WTC11 (cell line): ENCODE measurements around the gene TSHZ1. TPM values are rescaled to one million over a fixed set of nuclear protein-coding genes. Genes with fewer than 3 reads are reported as not detected.

ENCODE experiments used
- ATAC-seq: fragments of 200-7000 bp; cut with Tn5 transposase; 2 replicates; pipeline ENCODE4 v1.10.0; 2021; ENCODE audit warnings: mild to moderate bottlenecking, moderate library complexity
- CTCF ChIA-PET: fragments of 300-600 bp; sonication (Branson Sonifier 250); formaldehyde crosslinking; loops from one replicate; lab custom pipeline; 2021; ENCODE audit warnings: antibody characterized with exemption; lab: Charles Lee
- POLR2A ChIA-PET: fragments of 350-600 bp; sonication (Branson Sonifier 250); formaldehyde crosslinking; loops from one replicate; lab custom pipeline; 2021; ENCODE audit warnings: antibody characterized with exemption; lab: Charles Lee
- DNase-seq: peaks from one replicate; pipeline ENCODE4 v3.0.0; 2021; ENCODE audit warnings: low spot score
- H3K27ac Mint-ChIP-seq: 2 replicates; pipeline ENCODE4 v1.8.0; 2021; ENCODE audit warnings: mixed read lengths
- H3K27me3 Mint-ChIP-seq: 2 replicates; pipeline ENCODE4 v1.8.0; 2021; ENCODE audit warnings: low read depth, mild to moderate bottlenecking, moderate library complexity, mixed read lengths
- H3K36me3 Mint-ChIP-seq: 2 replicates; pipeline ENCODE4 v1.8.0; 2021; ENCODE audit warnings: mixed read lengths
- H3K4me1 Mint-ChIP-seq: 2 replicates; pipeline ENCODE4 v1.8.0; 2022; ENCODE audit warnings: mixed read lengths
- H3K4me3 Mint-ChIP-seq: 2 replicates; pipeline ENCODE4 v1.8.0; 2021; ENCODE audit warnings: mild to moderate bottlenecking, moderate library complexity, mixed read lengths
- H3K9me3 Mint-ChIP-seq: 2 replicates; pipeline ENCODE4 v1.8.0; 2021; ENCODE audit warnings: mixed read lengths
- AFF4 ChIP-seq: sonication (generic); formaldehyde crosslinking; IDR thresholded peaks from 2 replicates; pipeline ENCODE4 v1.8.1; 2023; ENCODE audit warnings: mild to moderate bottlenecking, missing genetic modification reagents, borderline replicate concordance
- CDX4 ChIP-seq: fragments of 250-450 bp; sonication (Bioruptor Pico); IDR thresholded peaks from 2 replicates; pipeline ENCODE4 v1.9.0; 2021; ENCODE audit warnings: moderate library complexity, mild to moderate bottlenecking, inconsistent platforms, borderline replicate concordance
- CREB1 ChIP-seq: sonication (generic); formaldehyde crosslinking; IDR thresholded peaks from 2 replicates; pipeline ENCODE4 v1.8.0; 2023; ENCODE audit warnings: mild to moderate bottlenecking, missing genetic modification reagents
- ERG ChIP-seq: fragments of 250-450 bp; sonication (Bioruptor Pico); IDR thresholded peaks from 2 replicates; pipeline ENCODE4 v1.8.0; 2021; ENCODE audit warnings: mild to moderate bottlenecking
- ESRRA ChIP-seq: sonication (generic); formaldehyde crosslinking; IDR thresholded peaks from 2 replicates; pipeline ENCODE4 v1.8.1; 2022; ENCODE audit warnings: mild to moderate bottlenecking, missing genetic modification reagents, borderline replicate concordance
- GTF2I ChIP-seq: fragments of 250-450 bp; sonication (Bioruptor Pico); conservative IDR thresholded peaks from 2 replicates; pipeline ENCODE4 v1.4.0; 2021; ENCODE audit warnings: mild to moderate bottlenecking
- HMGA2 ChIP-seq: fragments of 250-450 bp; sonication (Bioruptor Pico); IDR thresholded peaks from 2 replicates; pipeline ENCODE4 v1.4.0; 2021; ENCODE audit warnings: mild to moderate bottlenecking, moderate library complexity
- HMGXB4 ChIP-seq: sonication (generic); formaldehyde crosslinking; IDR thresholded peaks from 2 replicates; pipeline ENCODE4 v1.8.1; 2023; ENCODE audit warnings: mild to moderate bottlenecking, moderate library complexity, missing genetic modification reagents
- JAZF1 ChIP-seq: fragments of 250-450 bp; sonication (Bioruptor Pico); IDR thresholded peaks from 2 replicates; pipeline ENCODE4 v1.9.0; 2021; ENCODE audit warnings: moderate library complexity, mild to moderate bottlenecking, inconsistent platforms
- MXD4 ChIP-seq: fragments of 250-450 bp; sonication (Bioruptor Pico); IDR thresholded peaks from 2 replicates; pipeline ENCODE4 v1.8.0; 2021; ENCODE audit warnings: mild to moderate bottlenecking, moderate library complexity, borderline replicate concordance
- NFATC4 ChIP-seq: fragments of 250-450 bp; sonication (Bioruptor Pico); IDR thresholded peaks from 2 replicates; pipeline ENCODE4 v1.9.0; 2021; ENCODE audit warnings: mild to moderate bottlenecking
- OVOL2 ChIP-seq: fragments of 250-450 bp; sonication (Bioruptor Pico); IDR thresholded peaks from 2 replicates; pipeline ENCODE4 v1.9.0; 2021; ENCODE audit warnings: mild to moderate bottlenecking, borderline replicate concordance
- RELA ChIP-seq: sonication (generic); formaldehyde crosslinking; IDR thresholded peaks from 2 replicates; pipeline ENCODE4 v1.8.1; 2022; ENCODE audit warnings: missing genetic modification reagents, mild to moderate bottlenecking, borderline replicate concordance
- SMAD3 ChIP-seq: sonication (generic); formaldehyde crosslinking; IDR thresholded peaks from 2 replicates; pipeline ENCODE4 v1.8.0; 2022; ENCODE audit warnings: missing genetic modification reagents, mild to moderate bottlenecking, borderline replicate concordance
- TEAD4 ChIP-seq: sonication (generic); formaldehyde crosslinking; IDR thresholded peaks from 2 replicates; pipeline ENCODE4 v1.8.0; 2022; ENCODE audit warnings: mild to moderate bottlenecking, missing genetic modification reagents
- ZNF138 ChIP-seq: sonication (generic); formaldehyde crosslinking; conservative IDR thresholded peaks from 2 replicates; pipeline ENCODE4 v1.8.1; 2022; ENCODE audit warnings: mild to moderate bottlenecking, moderate library complexity, missing genetic modification reagents
- ZNF396 ChIP-seq: fragments of 250-450 bp; sonication (Bioruptor Pico); IDR thresholded peaks from 2 replicates; pipeline ENCODE4 v1.8.0; 2021; ENCODE audit warnings: mild to moderate bottlenecking, moderate library complexity, borderline replicate concordance
- ZSCAN18 ChIP-seq: fragments of 250-450 bp; sonication (Bioruptor Pico); IDR thresholded peaks from 2 replicates; pipeline ENCODE4 v2.1.2; 2022; ENCODE audit warnings: mild to moderate bottlenecking, moderate library complexity
- total RNA-seq: library from RNA; stranded (reverse); gene quantifications from 3 replicates; pipeline ENCODE4 v1.2.3, GENCODE V29; 2021
- TF ChIP-seq, protein P1 (sequence below): fragments of 250-450 bp; sonication (Bioruptor Pico); IDR thresholded peaks from 2 replicates; pipeline ENCODE4 v1.9.0; 2021; ENCODE audit warnings: mild to moderate bottlenecking
- TF ChIP-seq, protein P2 (sequence below): sonication (generic); formaldehyde crosslinking; conservative IDR thresholded peaks from 2 replicates; pipeline ENCODE4 v1.8.1; 2023; ENCODE audit warnings: mild to moderate bottlenecking, low read depth, missing genetic modification reagents, moderate library complexity

Gene TSHZ1
- total RNA-seq, 1 experiment from 2014 or later, result 2.9 TPM

DNA sequence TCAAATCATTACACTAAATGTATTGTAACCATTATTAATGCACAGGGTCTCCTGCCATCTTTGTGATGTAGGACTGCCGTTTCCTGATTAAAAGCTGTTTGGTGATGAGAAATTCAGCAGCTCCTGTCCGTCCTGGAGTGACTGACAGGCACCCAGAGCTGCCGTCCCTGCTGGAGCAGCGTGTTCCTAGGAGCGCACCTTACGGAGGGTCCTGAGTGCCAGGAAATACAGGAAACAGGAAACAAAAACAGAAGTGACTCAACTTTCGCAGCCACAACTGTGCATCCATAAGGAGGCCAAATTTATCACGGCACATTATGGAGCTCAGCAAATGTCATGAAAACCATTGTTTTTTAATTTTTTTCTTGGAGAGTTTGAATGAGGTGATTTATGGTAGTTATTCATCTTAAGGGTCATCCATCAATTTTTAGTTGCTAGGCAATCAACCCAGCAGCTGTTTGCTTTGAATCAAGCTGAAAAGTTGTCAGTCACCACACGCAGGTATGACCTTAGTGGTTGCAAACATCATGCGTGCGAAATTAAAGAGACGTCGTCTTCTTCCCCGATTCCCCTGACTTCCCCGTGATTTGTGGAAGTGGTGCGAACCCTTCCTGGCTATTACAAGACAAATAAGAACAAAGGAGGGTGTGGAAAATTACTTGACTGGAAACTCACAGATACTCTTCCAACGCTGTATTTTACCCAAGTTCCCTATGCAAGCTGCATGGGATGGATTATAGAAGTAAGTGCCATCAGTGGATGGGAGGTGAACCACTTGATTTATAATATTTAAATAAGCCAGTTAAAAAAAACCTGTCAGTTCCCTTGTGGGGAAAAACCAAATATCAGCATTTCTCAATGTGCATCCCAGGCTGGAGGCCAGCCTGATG lies 19.8 kb downstream of the TSHZ1 start:
- Mint-ChIP-seq H3K36me3 (no peaks in the 10 kb centered on the region), H3K9me3 (no peaks in the 10 kb centered on the region), H3K4me1 (peaks cover 7% of the 10 kb centered on the region)
- no peak for ATAC-seq
- POLR2A ChIA-PET, result no interaction called here
- CTCF ChIA-PET, result no interaction called here
- TF ChIP-seq JAZF1 (no peak), ZNF138 (CRISPR knock-in tag) (no peak), RELA (CRISPR knock-in tag) (no peak), HMGXB4 (CRISPR knock-in tag) (no peak), SMAD3 (CRISPR knock-in tag) (no peak), HMGA2 (no peak), ERG (CRISPR knock-in tag) (no peak), CDX4 (CRISPR knock-in tag) (no peak), ZNF396 (no peak), CREB1 (CRISPR knock-in tag) (no peak), ZSCAN18 (CRISPR knock-in tag) (no peak), AFF4 (CRISPR knock-in tag) (no peak), OVOL2 (CRISPR knock-in tag) (no peak), TEAD4 (CRISPR knock-in tag) (no peak), ESRRA (CRISPR knock-in tag) (no peak), MXD4 (CRISPR knock-in tag) (no peak), NFATC4 (CRISPR knock-in tag) (no peak), GTF2I (CRISPR knock-in tag) (no peak)
- TF ChIP-seq, protein P1, sequence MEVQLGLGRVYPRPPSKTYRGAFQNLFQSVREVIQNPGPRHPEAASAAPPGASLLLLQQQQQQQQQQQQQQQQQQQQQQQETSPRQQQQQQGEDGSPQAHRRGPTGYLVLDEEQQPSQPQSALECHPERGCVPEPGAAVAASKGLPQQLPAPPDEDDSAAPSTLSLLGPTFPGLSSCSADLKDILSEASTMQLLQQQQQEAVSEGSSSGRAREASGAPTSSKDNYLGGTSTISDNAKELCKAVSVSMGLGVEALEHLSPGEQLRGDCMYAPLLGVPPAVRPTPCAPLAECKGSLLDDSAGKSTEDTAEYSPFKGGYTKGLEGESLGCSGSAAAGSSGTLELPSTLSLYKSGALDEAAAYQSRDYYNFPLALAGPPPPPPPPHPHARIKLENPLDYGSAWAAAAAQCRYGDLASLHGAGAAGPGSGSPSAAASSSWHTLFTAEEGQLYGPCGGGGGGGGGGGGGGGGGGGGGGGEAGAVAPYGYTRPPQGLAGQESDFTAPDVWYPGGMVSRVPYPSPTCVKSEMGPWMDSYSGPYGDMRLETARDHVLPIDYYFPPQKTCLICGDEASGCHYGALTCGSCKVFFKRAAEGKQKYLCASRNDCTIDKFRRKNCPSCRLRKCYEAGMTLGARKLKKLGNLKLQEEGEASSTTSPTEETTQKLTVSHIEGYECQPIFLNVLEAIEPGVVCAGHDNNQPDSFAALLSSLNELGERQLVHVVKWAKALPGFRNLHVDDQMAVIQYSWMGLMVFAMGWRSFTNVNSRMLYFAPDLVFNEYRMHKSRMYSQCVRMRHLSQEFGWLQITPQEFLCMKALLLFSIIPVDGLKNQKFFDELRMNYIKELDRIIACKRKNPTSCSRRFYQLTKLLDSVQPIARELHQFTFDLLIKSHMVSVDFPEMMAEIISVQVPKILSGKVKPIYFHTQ, result no peak
- TF ChIP-seq, protein P2, sequence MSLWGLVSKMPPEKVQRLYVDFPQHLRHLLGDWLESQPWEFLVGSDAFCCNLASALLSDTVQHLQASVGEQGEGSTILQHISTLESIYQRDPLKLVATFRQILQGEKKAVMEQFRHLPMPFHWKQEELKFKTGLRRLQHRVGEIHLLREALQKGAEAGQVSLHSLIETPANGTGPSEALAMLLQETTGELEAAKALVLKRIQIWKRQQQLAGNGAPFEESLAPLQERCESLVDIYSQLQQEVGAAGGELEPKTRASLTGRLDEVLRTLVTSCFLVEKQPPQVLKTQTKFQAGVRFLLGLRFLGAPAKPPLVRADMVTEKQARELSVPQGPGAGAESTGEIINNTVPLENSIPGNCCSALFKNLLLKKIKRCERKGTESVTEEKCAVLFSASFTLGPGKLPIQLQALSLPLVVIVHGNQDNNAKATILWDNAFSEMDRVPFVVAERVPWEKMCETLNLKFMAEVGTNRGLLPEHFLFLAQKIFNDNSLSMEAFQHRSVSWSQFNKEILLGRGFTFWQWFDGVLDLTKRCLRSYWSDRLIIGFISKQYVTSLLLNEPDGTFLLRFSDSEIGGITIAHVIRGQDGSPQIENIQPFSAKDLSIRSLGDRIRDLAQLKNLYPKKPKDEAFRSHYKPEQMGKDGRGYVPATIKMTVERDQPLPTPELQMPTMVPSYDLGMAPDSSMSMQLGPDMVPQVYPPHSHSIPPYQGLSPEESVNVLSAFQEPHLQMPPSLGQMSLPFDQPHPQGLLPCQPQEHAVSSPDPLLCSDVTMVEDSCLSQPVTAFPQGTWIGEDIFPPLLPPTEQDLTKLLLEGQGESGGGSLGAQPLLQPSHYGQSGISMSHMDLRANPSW (CRISPR knock-in tag), result no peak
- TF ChIP-seq, all 79 proteins: peak for 0
- H3K27ac Mint-ChIP-seq, result no peak overlapping the region
- H3K27me3 Mint-ChIP-seq, result no peaks in the 10 kb centered on the region
- no peak overlapping the region for H3K4me3 Mint-ChIP-seq
- DNase-seq, result no peak
